ENCODE data around the gene DCP1B.

The DCP1B gene

GRCh38 chr12:2004113-2004929 is at the start of gene DCP1B:
Gene DCP1B, minus strand, starts transcription at chr12:2004457. Its CDS starts 26 bp downstream, at chr12:2004431.
- DNase-seq = peak; percentile 93

- no peak for DNase-seq
Measured at GRCh38 chr12:2053691-2054090, 49.4 kb upstream of the DCP1B start.

GRCh38 chr12:2052826-2053678 is 48.8 kb upstream of the DCP1B start, which contains the start of gene CACNA1C:
Gene CACNA1C, plus strand, starts transcription at chr12:2052987. Its CDS starts 576 bp downstream, at chr12:2053563.
- no peak for DNase-seq

- no peak for DNase-seq
Measured at GRCh38 chr12:2051700-2052621, 47.7 kb upstream of the DCP1B start.

- no peak for DNase-seq
Measured at GRCh38 chr12:2049604-2050540, 45.6 kb upstream of the DCP1B start.

DNA sequence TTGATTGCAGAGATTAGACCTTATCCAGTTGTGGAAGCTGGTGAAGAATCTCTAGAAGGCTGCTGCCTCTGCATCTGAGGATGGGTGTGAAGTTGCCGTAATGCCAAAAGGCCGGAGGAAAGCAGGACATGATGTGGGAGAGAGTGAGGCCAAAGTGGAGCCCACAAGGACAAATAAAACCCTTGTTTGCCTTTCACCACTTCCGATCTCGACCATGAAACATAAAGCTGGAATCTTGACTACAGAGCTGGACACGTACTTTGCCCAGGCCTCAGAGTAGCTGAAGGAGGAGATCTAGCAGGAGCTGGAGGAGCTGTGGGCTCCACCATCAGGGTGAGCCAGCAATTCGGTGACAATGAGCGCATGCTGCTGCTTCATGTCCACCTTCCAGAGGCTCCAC is 43.5 kb upstream of the DCP1B start:
- no peak for DNase-seq

DNA sequence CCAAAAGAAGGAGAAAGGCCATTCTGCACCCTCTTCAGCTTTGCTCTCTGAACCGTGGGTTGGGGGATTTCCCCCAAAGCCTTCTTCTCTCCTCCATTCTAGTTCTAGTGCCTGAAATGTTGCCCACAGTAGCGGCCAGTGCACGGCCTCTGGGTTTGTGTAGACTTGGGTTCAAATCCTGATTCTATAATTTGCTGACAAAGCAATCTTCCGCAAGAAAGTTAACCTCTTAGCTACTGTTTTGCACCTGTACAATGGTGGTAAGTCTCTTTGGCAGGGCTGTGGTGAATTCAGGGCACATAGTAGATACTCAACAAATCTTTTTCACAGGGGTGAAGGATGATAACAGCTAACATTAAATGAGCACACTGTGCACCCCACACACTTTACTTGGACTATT is 42.7 kb upstream of the DCP1B start:
- no peak for DNase-seq

- DNase-seq = no peak
Measured at GRCh38 chr12:2044165-2044564, 39.9 kb upstream of the DCP1B start.

DNA sequence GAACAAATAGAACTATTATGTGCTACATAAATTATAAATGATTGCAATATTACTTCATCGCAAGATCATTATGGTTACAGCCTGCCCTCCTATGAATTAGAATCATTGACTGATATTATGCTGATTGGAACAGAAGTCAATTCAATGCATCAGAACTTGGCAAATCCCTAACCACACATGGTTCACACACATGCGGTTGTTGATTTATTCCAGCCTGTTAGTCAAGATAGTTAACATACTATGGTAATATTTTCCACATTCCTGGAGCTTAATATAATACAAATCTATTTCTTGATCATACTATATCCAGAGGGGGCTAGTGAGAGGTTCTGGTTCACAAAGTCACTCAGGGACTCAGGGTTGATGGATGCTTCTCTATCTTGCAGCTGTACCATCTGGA is 38.8 kb upstream of the DCP1B start:
- no peak for DNase-seq

- no peak for DNase-seq
Measured at GRCh38 chr12:2039034-2039433, 34.8 kb upstream of the DCP1B start.

- no peak for DNase-seq
Measured at GRCh38 chr12:2035431-2036055, 31.3 kb upstream of the DCP1B start.

- peak; percentile 58 for DNase-seq
Measured at GRCh38 chr12:2034633-2035430, 30.6 kb upstream of the DCP1B start.

DNA sequence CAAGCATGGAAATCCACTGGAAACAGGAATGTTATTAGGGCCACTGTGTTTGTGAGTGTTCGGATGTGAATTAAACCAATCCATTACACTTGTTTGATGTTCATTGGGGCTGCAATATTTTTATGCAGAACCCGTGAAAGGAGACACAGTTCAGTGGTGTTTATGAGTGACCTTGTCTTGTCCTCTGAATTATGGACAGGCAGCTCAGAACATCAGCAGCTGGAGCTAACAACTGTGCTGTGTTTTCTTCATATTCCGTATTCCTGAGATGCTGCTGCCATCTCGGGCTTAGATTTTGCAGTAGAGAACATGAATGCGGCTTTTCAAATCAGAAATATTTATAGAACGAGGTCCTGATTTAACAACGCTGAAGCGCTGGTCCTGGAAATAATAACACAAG is 28.2 kb upstream of the DCP1B start:
- no peak for DNase-seq

DNA sequence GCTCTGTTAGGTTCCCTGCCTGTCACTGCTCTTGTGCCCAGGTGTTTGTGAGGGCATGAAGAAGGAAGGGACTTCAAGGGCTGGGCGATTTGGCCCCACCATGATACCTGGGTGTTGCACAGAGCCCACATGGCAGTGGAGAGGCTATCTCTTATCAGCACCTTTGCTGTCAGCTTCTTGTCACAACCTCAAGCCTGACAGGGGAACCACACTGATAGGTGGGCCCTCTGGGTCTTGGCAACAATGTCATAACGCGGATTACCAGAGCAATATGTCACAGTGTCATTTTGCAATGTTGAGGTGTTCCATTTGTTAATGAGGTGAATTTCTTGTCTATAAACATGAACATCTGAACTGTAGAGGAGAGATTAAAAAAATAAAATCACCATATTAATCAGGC is 25.6 kb upstream of the DCP1B start:
- no peak for DNase-seq

DNA sequence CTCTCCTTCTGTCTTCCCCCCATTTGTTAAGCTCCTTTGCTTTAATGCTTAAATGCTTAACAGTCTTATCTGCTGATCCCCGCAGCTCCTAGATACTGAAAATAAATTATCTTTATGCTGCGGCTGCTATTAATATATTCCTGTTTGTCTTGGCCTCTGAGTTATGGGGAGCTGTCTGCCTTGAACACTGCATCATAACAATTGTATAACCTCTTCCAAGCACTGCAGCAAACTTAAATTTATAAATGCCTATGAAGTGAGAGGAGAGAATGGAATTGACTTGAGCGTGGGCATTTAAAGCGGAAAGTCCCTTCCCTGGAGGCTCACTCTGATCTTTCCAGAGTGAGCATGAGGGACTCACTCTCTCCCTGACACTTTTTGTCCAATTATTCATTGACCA is 23.1 kb upstream of the DCP1B start:
- no peak for DNase-seq

- no peak for DNase-seq
Measured at GRCh38 chr12:2023365-2023764, 19.1 kb upstream of the DCP1B start.

GRCh38 chr12:2020511-2020910 is 16.3 kb upstream of the DCP1B start:
- no peak for DNase-seq

- no peak for DNase-seq
Measured at GRCh38 chr12:2019126-2019525, 14.9 kb upstream of the DCP1B start.

DNA sequence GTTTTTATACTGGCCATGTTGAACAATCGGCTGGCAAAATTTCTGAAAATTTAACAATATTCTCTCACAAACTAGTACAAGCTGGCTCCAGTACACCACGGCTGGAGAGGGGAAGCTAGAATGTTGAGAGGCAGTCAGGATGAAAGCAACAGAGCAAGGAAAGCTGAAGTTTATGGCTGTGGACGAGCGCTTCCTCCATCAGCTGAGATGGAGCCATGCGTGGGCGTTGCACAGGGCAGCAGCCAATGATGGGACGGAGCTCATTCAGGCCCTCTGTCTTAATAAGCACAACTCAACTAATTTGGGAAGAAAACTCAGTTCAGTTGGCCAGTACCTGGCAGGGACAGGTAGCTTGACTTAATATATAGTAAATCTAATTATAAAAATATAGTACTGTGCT is 14.1 kb upstream of the DCP1B start:
- DNase-seq = no peak

All from NCI-H1417 treated with DMSO at 0.1 percent for 48 hours (cell line).